NB4 (cell line): ENCODE data around the gene PCTP.

ENCODE experiments used
- MYC ChIP-seq: IDR thresholded peaks from 2 replicates; pipeline ENCODE4 v1.6.1; 2011; ENCODE audit warnings: low read depth, low read length
- TF ChIP-seq, protein P1 (sequence below): IDR thresholded peaks from one replicate; pipeline ENCODE4 v1.5.1; 2012; ENCODE audit warnings: low read depth, low read length
- TF ChIP-seq, protein P2 (sequence below): IDR thresholded peaks from 2 replicates; pipeline ENCODE4 v1.6.1; 2011; ENCODE audit warnings: low read depth, low read length

DNA sequence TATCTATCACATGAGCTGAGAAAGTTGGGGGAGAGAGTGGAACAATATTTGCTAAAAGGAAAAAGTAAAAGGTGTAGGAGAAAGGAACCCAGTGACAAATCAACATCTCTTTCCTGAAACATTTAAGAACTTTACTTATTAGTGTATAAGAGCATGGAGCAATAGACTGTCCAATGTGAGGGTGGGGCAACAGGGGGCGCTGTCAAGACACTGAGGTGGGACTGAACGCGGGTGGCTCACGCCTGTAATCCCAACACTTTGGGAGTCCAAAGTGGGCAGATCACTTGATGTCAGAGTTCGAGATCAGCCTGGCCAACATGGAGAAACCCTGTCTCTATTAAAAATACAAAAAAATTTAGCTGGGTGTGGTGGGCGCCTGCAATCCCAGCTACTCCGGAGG is 21.2 kb downstream of the PCTP start:
- TF ChIP-seq MYC, result no peak
- TF ChIP-seq, protein P1, sequence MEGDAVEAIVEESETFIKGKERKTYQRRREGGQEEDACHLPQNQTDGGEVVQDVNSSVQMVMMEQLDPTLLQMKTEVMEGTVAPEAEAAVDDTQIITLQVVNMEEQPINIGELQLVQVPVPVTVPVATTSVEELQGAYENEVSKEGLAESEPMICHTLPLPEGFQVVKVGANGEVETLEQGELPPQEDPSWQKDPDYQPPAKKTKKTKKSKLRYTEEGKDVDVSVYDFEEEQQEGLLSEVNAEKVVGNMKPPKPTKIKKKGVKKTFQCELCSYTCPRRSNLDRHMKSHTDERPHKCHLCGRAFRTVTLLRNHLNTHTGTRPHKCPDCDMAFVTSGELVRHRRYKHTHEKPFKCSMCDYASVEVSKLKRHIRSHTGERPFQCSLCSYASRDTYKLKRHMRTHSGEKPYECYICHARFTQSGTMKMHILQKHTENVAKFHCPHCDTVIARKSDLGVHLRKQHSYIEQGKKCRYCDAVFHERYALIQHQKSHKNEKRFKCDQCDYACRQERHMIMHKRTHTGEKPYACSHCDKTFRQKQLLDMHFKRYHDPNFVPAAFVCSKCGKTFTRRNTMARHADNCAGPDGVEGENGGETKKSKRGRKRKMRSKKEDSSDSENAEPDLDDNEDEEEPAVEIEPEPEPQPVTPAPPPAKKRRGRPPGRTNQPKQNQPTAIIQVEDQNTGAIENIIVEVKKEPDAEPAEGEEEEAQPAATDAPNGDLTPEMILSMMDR, result no peak
- TF ChIP-seq, protein P2, sequence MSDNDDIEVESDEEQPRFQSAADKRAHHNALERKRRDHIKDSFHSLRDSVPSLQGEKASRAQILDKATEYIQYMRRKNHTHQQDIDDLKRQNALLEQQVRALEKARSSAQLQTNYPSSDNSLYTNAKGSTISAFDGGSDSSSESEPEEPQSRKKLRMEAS, result no peak
